ENCODE data around the gene DNAJB12. TPM values are rescaled to one million over a fixed set of nuclear protein-coding genes. Genes with fewer than 3 reads are reported as not detected.
A peak's percentile ranks its signal among the peaks of the same experiment; 100 is the strongest.

DNAJB12 gene
- total and polyA plus RNA-seq, 10 of the 15 experiments (the other 5 are each of a cell fraction or from before 2014, with no cell fraction given) = 4.6 to 31.6 (median 18.8) TPM

- TF ChIP-seq EGR1 (IDR thresholded peaks at IDR 0.05; ENCODE audit: borderline replicate concordance in 1 of 2, low read depth in 2 of 2, low read length in 2 of 2) = peak in 1 of 2 experiments; percentile 50; a peak in 1 of 3 replicates
- TF ChIP-seq POLR2A (IDR thresholded peaks at IDR 0.05; ENCODE audit: low read depth, low read length) = peak; percentile 68
- TF ChIP-seq SMAD5 (IDR thresholded peaks at IDR 0.05; ENCODE audit: low read depth) = no peak
- peak; percentile 74; the same call in 1 of the 2 replicates for TF ChIP-seq CBFB (IDR thresholded peaks at IDR 0.05; ENCODE audit: low read depth)
- no peak for TF ChIP-seq ZSCAN29 (IDR thresholded peaks at IDR 0.05)
- peak; percentile 76; the same call in 1 of the 2 replicates for TF ChIP-seq TCF3 (IDR thresholded peaks at IDR 0.05; ENCODE audit: borderline replicate concordance, insufficient read depth, low read depth, low read length)
- peak; percentile 46; the same call in 1 of the 2 replicates for TF ChIP-seq CHD1 (IDR thresholded peaks at IDR 0.05; ENCODE audit: low read depth, low read length)
- peak; percentile 96 for TF ChIP-seq NR2F1 (conservative IDR thresholded peaks at IDR 0.05)
- TF ChIP-seq ZNF592 (IDR thresholded peaks at IDR 0.05) = peak; percentile 32; the same call in 1 of the 2 replicates
- TF ChIP-seq E2F4 (IDR thresholded peaks at IDR 0.05; ENCODE audit: low read depth, low read length) = no peak
- peak; percentile 57 for TF ChIP-seq HDGF (IDR thresholded peaks at IDR 0.05)
- 0 out of 2 replicates have a peak, but pooled peaks have one; percentile 42 for TF ChIP-seq TCF12 (IDR thresholded peaks at IDR 0.05; ENCODE audit: low read depth, low read length)
- no peak for TF ChIP-seq HCFC1 (IDR thresholded peaks at IDR 0.05; ENCODE audit: low read length)
- 0 out of 2 replicates have a peak, but pooled peaks have one; percentile 32 for TF ChIP-seq EED (IDR thresholded peaks at IDR 0.05; ENCODE audit: low read depth)
- TF ChIP-seq KAT2A (conservative IDR thresholded peaks at IDR 0.05; ENCODE audit: control insufficient read depth, low read depth, low read length) = no peak
- peak; percentile 81 for TF ChIP-seq IKZF1 (conservative IDR thresholded peaks at IDR 0.05)
- TF ChIP-seq PKNOX1 (IDR thresholded peaks at IDR 0.05) = peak; percentile 58
- peak; percentile 95 for TF ChIP-seq RFX5 (IDR thresholded peaks at IDR 0.05; ENCODE audit: low read depth, low read length)
- no peak for TF ChIP-seq ZNF217 (IDR thresholded peaks at IDR 0.05)
- TF ChIP-seq IRF5 (IDR thresholded peaks at IDR 0.05; ENCODE audit: borderline replicate concordance) = no peak
- peak; percentile 86 for TF ChIP-seq GATAD2B (conservative IDR thresholded peaks at IDR 0.05; ENCODE audit: low read depth)
- TF ChIP-seq SMAD1 (IDR thresholded peaks at IDR 0.05; ENCODE audit: low read depth, partially characterized antibody) = peak; percentile 95
- no peak for TF ChIP-seq SUZ12 (IDR thresholded peaks at IDR 0.05; ENCODE audit: unreplicated experiment)
- peak; percentile 81; the same call in 1 of the 2 replicates for TF ChIP-seq SREBF1 (IDR thresholded peaks at IDR 0.05; ENCODE audit: low read length)
Measured at GRCh38 chr10:72331575-72332422, 22.9 kb downstream of the DNAJB12 start (continued).

All from GM12878 (cell line).